ENCODE data around the gene ANKS3.
"Not testable (repeated sequence)": the region's sequence is repeated elsewhere in the genome, so short reads cannot be mapped to it uniquely, and the experiment has no call there.

ANKS3 gene

GRCh38 chr16:4754865-4755264, 20.8 kb upstream of the ANKS3 start:
- no peak for DNase-seq

GRCh38 chr16:4753227-4753626, 19.2 kb upstream of the ANKS3 start:
- no peak for DNase-seq

GRCh38 chr16:4752351-4753100, 18.5 kb upstream of the ANKS3 start:
- no peak for DNase-seq

GRCh38 chr16:4750896-4751295, 16.8 kb upstream of the ANKS3 start:
- no peak for DNase-seq

- DNase-seq, result no peak
Measured at GRCh38 chr16:4749700-4750257, 15.7 kb upstream of the ANKS3 start.

- DNase-seq, result no peak
Measured at GRCh38 chr16:4748682-4749411, 14.8 kb upstream of the ANKS3 start.

GRCh38 chr16:4747906-4748681, 14.0 kb upstream of the ANKS3 start:
- no peak for DNase-seq

GRCh38 chr16:4746991-4747574, 13.0 kb upstream of the ANKS3 start:
- no peak for DNase-seq

GRCh38 chr16:4746215-4746614, 12.1 kb upstream of the ANKS3 start:
- DNase-seq, result no peak

- DNase-seq, result no peak
Measured at GRCh38 chr16:4745274-4745569, 11.2 kb upstream of the ANKS3 start.

- DNase-seq, result no peak
Measured at GRCh38 chr16:4744555-4745273, 10.6 kb upstream of the ANKS3 start.

GRCh38 chr16:4743226-4743878, 9.3 kb upstream of the ANKS3 start:
- no peak for DNase-seq

GRCh38 chr16:4738370-4738769, 4.3 kb upstream of the ANKS3 start:
- not testable (repeated sequence) for DNase-seq

GRCh38 chr16:4737545-4737944, 3.5 kb upstream of the ANKS3 start:
- DNase-seq, result no peak

GRCh38 chr16:4736546-4736945, 2.5 kb upstream of the ANKS3 start:
- no peak for DNase-seq

- DNase-seq, result peak; percentile 92
Measured at GRCh38 chr16:4734730-4735535, 862 bp upstream of the ANKS3 start.

GRCh38 chr16:4733747-4734062, 366 bp downstream of the ANKS3 start:
- DNase-seq, result peak; percentile 32 to 36

- no peak for DNase-seq
Measured at GRCh38 chr16:4733211-4733742, 794 bp downstream of the ANKS3 start.

GRCh38 chr16:4729876-4730275, 4.2 kb downstream of the ANKS3 start:
- DNase-seq, result no peak

GRCh38 chr16:4728676-4729075, 5.4 kb downstream of the ANKS3 start:
- DNase-seq, result no peak

- DNase-seq, result no peak
Measured at GRCh38 chr16:4726616-4727015, 7.5 kb downstream of the ANKS3 start.

Measured in activated CD4-positive, alpha-beta T cell treated with anti-CD3 and anti-CD28 coated beads for 4 hours (primary cell).